ENCODE data around the gene BMP8A. TPM values are rescaled to one million over a fixed set of nuclear protein-coding genes. Genes with fewer than 3 reads are reported as not detected.

BMP8A gene
- total and polyA plus RNA-seq, 2 of the 8 experiments (the other 6 are each of a cell fraction or from before 2014, with no cell fraction given) = 0.38 to 0.43 TPM

GRCh38 chr1:39545531-39545930 is 54.1 kb downstream of the BMP8A start:
- POLR2A ChIA-PET (ENCODE audit: partially characterized antibody) = interaction anchor here (0.6 to 1.3 kb wide), 2 partner anchors 28 to 136 kb away, joined by 3 read pairs; no protein-coding TSS in a partner anchor
- H3K9ac ChIP-seq (replicated peaks in 1 of 4; ENCODE audit: extremely low read depth in 1 of 4, low read depth in 3 of 4, low read length in 3 of 4) = no peak overlapping the region
- H3K27ac ChIP-seq (ENCODE audit: low read depth, low read length) = no peak overlapping the region
- no peak overlapping the region for H3K4me2 ChIP-seq (ENCODE audit: insufficient read depth in 1 of 2, low read depth in 2 of 2, low read length in 2 of 2)
- no peak overlapping the region for H3K18ac ChIP-seq (ENCODE audit: extremely low read depth, low read length)
- H3K27me3 ChIP-seq (replicated peaks in 1 of 4; ENCODE audit: control insufficient read depth in 3 of 4, extremely low read depth in 1 of 4, insufficient read depth in 3 of 4, low read length in 3 of 4) = no peaks in the 10 kb centered on the region
- no peak overlapping the region for H3K4me3 ChIP-seq (ENCODE audit: extremely low read depth in 1 of 4, insufficient read depth in 2 of 4, low read depth in 3 of 4, low read length in 4 of 4)
- no peak for FAIRE-seq
- no peak overlapping the region for H3K23ac ChIP-seq (ENCODE audit: insufficient read length)
- H3K23me2 ChIP-seq (ENCODE audit: low read depth, low read length) = no peaks in the 10 kb centered on the region
- no peak overlapping the region for H2BK12ac ChIP-seq (ENCODE audit: low read depth, low read length)
- no peak overlapping the region for H2AK5ac ChIP-seq (ENCODE audit: low read depth, low read length)
- no peak overlapping the region for H2BK20ac ChIP-seq (ENCODE audit: low read length)
- H4K8ac ChIP-seq (ENCODE audit: extremely low read depth, insufficient read depth, low read length) = no peak overlapping the region
- no peaks in the 10 kb centered on the region for H3K9me3 ChIP-seq (ENCODE audit: insufficient read depth in 2 of 2, low read depth in 1 of 2, low read length in 1 of 2)
- no peak overlapping the region for H3K14ac ChIP-seq (ENCODE audit: insufficient read length)
- no peak overlapping the region for H4K5ac ChIP-seq (ENCODE audit: insufficient read length, low read depth, low read length)
- H2BK15ac ChIP-seq (ENCODE audit: low read length) = no peak overlapping the region
- CTCF ChIA-PET (ENCODE audit: partially characterized antibody) = interaction anchor here (0.7 to 1.3 kb wide), 2 partner anchors 108 to 230 kb away, joined by 3 to 4 read pairs; no protein-coding TSS in a partner anchor
- 90% methylated on average over 9 of the region's 9 CpGs; no CpG with 5 or more reads in 1 of the 2 experiments for WGBS, 2 experiments (ENCODE audit: extremely low coverage in 1 of 2, insufficient coverage in 1 of 2, insufficient read length in 1 of 2, insufficient replicate concordance in 2 of 2, low coverage in 1 of 2, low lambda C conversion rate in 2 of 2, missing lambda C conversion rate in 1 of 2)
- no peak overlapping the region for H3K56ac ChIP-seq (replicated peaks; ENCODE audit: insufficient read length, low read depth, low read length)
- H4K91ac ChIP-seq (replicated peaks; ENCODE audit: insufficient read length, low read length) = no peak overlapping the region
- peaks cover 0 to 12% (median 3%) of the 10 kb centered on the region in 4 experiments; a peak in 5 of 8 replicates for H3K36me3 ChIP-seq (ENCODE audit: control insufficient read depth in 2 of 4, insufficient read depth in 4 of 4, low read length in 3 of 4)
- no peak overlapping the region for H3K4ac ChIP-seq (replicated peaks; ENCODE audit: insufficient read length, low read depth, low read length)
- H3K4me1 ChIP-seq (replicated peaks in 1 of 4; ENCODE audit: control insufficient read depth in 3 of 4, insufficient read depth in 4 of 4, low read length in 3 of 4) = no peaks in the 10 kb centered on the region
- no peak overlapping the region for H2AFZ ChIP-seq (ENCODE audit: low read length)
- H3K79me2 ChIP-seq (ENCODE audit: control insufficient read depth in 1 of 2, insufficient read depth in 2 of 2, low read length in 2 of 2) = no peaks in the 10 kb centered on the region
- no peaks in the 10 kb centered on the region for H3K79me1 ChIP-seq (ENCODE audit: low read depth, low read length)
- no peak overlapping the region for H2BK120ac ChIP-seq (replicated peaks; ENCODE audit: low read depth, low read length)
- peaks cover 0 to 2% of the 10 kb centered on the region in 2 experiments for H4K20me1 ChIP-seq (replicated peaks in 1 of 2; ENCODE audit: control insufficient read depth in 1 of 2, insufficient read depth in 2 of 2, low read length in 2 of 2)
- no peak overlapping the region for H2BK5ac ChIP-seq (ENCODE audit: low read depth, low read length)
- DNase-seq (ENCODE audit: low read depth in 1 of 2, low spot score in 2 of 2) = no peak
- TF ChIP-seq TAF7 (optimal IDR thresholded peaks at IDR 0.05; ENCODE audit: borderline replicate concordance, low read depth, low read length) (no peak), CBX5 (IDR thresholded peaks at IDR 0.05; ENCODE audit: low read depth, low read length) (no peak), TEAD4 (IDR thresholded peaks at IDR 0.05; ENCODE audit: low read depth, low read length) (no peak), NANOG (IDR thresholded peaks at IDR 0.05; ENCODE audit: insufficient read depth, low read depth, low read length, poor library complexity, severe bottlenecking) (no peak), EZH2 (IDR thresholded peaks at IDR 0.05; ENCODE audit: low read depth, low read length, severe bottlenecking) (no peak), EGR1 (IDR thresholded peaks at IDR 0.05; ENCODE audit: borderline replicate concordance, low read depth, low read length) (no peak), GABPA (IDR thresholded peaks at IDR 0.05; ENCODE audit: borderline replicate concordance, insufficient read depth, low read length) (no peak), HDAC2 (IDR thresholded peaks at IDR 0.05; ENCODE audit: borderline replicate concordance in 1 of 2, low read depth in 2 of 2, low read length in 2 of 2) (no peak), SRF (IDR thresholded peaks at IDR 0.05; ENCODE audit: low read depth, low read length) (no peak), KDM1A (IDR thresholded peaks at IDR 0.05; ENCODE audit: borderline replicate concordance, low read length) (no peak), RNF2 (IDR thresholded peaks at IDR 0.05; ENCODE audit: borderline replicate concordance, low read depth, low read length, missing control alignments, poor library complexity, severe bottlenecking) (no peak), POU5F1 (IDR thresholded peaks at IDR 0.05; ENCODE audit: low read depth, low read length) (no peak), SIN3A (conservative IDR thresholded peaks at IDR 0.05 in 1 of 2, IDR thresholded peaks at IDR 0.05 in 1 of 2; ENCODE audit: low read depth in 1 of 2, low read length in 2 of 2) (no peak)

Measured in H1 (cell line).